ENCODE measurements around the gene FBXW7. TPM values are rescaled to one million over a fixed set of nuclear protein-coding genes. Genes with fewer than 3 reads are reported as not detected.

FBXW7 gene
- total and polyA plus RNA-seq, 2 of the 13 experiments (the other 11 are each of a cell fraction or from before 2014, with no cell fraction given) = 5.0 to 40.9 TPM

GRCh38 chr4:152389359-152389758, 146.5 kb downstream of the FBXW7 start:
- no TSS peak for BruUV-seq (replicated peaks)
- H3K27me3 ChIP-seq (ENCODE audit: control insufficient read depth in 1 of 2, insufficient read depth in 2 of 2, low read length in 2 of 2) = no peaks in the 10 kb centered on the region
- H3K9ac ChIP-seq (ENCODE audit: insufficient read depth, low read depth, low read length) = no peak overlapping the region
- no peak for DNase-seq (ENCODE audit: low spot score)
- intact Hi-C loops (cut with micrococcal nuclease; ENCODE audit: unreplicated experiment) (loop anchor here (5.0 kb wide), 1 partner anchor 342 kb away; no protein-coding TSS in a partner anchor), in situ Hi-C loops (cut with HindIII; ENCODE audit: extremely low pct_ligation_motif_present, low pct_unique_long_range_greater_than_20kb) (no loop called here)
- no peaks in the 10 kb centered on the region; the same call in 1 of the 2 replicates for H4K20me1 ChIP-seq (ENCODE audit: insufficient read depth, low read length)
- H3K4me1 ChIP-seq (ENCODE audit: insufficient read depth, low read length) = no peaks in the 10 kb centered on the region
- H2AFZ ChIP-seq (ENCODE audit: low read length) = no peak overlapping the region
- TF ChIP-seq ZNF749 (CRISPR knock-in tag; IDR thresholded peaks at IDR 0.05; ENCODE audit: borderline replicate concordance) (no peak), ZNF136 (CRISPR knock-in tag; IDR thresholded peaks at IDR 0.05; ENCODE audit: low read depth) (no peak), IRF1 (CRISPR knock-in tag; IDR thresholded peaks at IDR 0.05; ENCODE audit: low read depth) (no peak), ZNF432 (CRISPR knock-in tag; IDR thresholded peaks at IDR 0.05; ENCODE audit: borderline replicate concordance) (no peak), ZBTB42 (CRISPR knock-in tag; IDR thresholded peaks at IDR 0.05) (no peak), ATRX (CRISPR knock-in tag; IDR thresholded peaks at IDR 0.05; ENCODE audit: borderline replicate concordance) (no peak), CEBPB (IDR thresholded peaks at IDR 0.05; ENCODE audit: borderline replicate concordance, low read depth, low read length) (no peak), KLF9 (CRISPR knock-in tag; IDR thresholded peaks at IDR 0.05; ENCODE audit: low read depth) (no peak), ZNF670 (CRISPR knock-in tag; IDR thresholded peaks at IDR 0.05; ENCODE audit: borderline replicate concordance) (no peak)
- no peak for ATAC-seq
- H3K36me3 ChIP-seq (replicated peaks in 1 of 2; ENCODE audit: control insufficient read depth in 1 of 2, insufficient read depth in 2 of 2, low read length in 2 of 2) = no peaks in the 10 kb centered on the region
- 96% methylated on average over 2 of the region's 2 CpGs for WGBS (ENCODE audit: low lambda C conversion rate)
- no peaks in the 10 kb centered on the region for H3K9me3 ChIP-seq (ENCODE audit: low read length)
- H3K4me3 ChIP-seq (replicated peaks in 1 of 3; ENCODE audit: insufficient read depth in 1 of 3, low read depth in 2 of 3, low read length in 3 of 3) = no peak overlapping the region
- CTCF ChIA-PET (ENCODE audit: low intra/inter-chr PET ratio, low total read pairs) = no interaction called here
- no peak overlapping the region for H3K4me2 ChIP-seq (ENCODE audit: low read depth, low read length)
- H3K79me2 ChIP-seq (ENCODE audit: insufficient read depth, low read length) = no peaks in the 10 kb centered on the region
- H3K27ac ChIP-seq (ENCODE audit: extremely low read length, insufficient read depth, low read length) = no peak overlapping the region
- FAIRE-seq = no peak
- POLR2A ChIA-PET = no interaction called here

Measured in HepG2 (cell line).